Neural progenitor cell (in vitro differentiated cells): Measurements from ENCODE around the gene EVC. TPM values are rescaled to one million over a fixed set of nuclear protein-coding genes. Genes with fewer than 3 reads are reported as not detected.

ENCODE experiments used
- DNase-seq: peaks from one replicate; pipeline ENCODE4 v3.0.0-alpha.2; 2016; ENCODE audit warnings: low spot score
- H2AFZ ChIP-seq: fragments of 200-600 bp; sonication (generic); replicated peaks from 2 replicates; pipeline ENCODE4 v1.6.1; 2016; ENCODE audit warnings: antibody characterized with exemption
- H3F3A ChIP-seq: fragments of 200-600 bp; sonication (generic); 2 replicates; pipeline ENCODE4 v1.6.1; 2016; ENCODE audit warnings: antibody characterized with exemption, low read depth
- H3K27ac ChIP-seq: fragments of 200-600 bp; sonication (generic); 2 replicates; pipeline ENCODE4 v1.5.1; 2016; ENCODE audit warnings: mild to moderate bottlenecking
- H3K27me3 ChIP-seq: fragments of 200-600 bp; sonication (generic); 2 replicates; pipeline ENCODE4 v1.6.1; 2016; ENCODE audit warnings: mild to moderate bottlenecking, moderate library complexity
- H3K36me3 ChIP-seq: fragments of 200-600 bp; sonication (generic); 2 replicates; pipeline ENCODE4 v1.5.1; 2016
- H3K4me1 ChIP-seq: fragments of 200-600 bp; sonication (generic); 2 replicates; pipeline ENCODE4 v1.6.1; 2016; ENCODE audit warnings: mixed run types
- H3K4me2 ChIP-seq: fragments of 200-600 bp; sonication (generic); 2 replicates; pipeline ENCODE4 v1.6.1; 2016
- H3K4me3 ChIP-seq: fragments of 200-600 bp; sonication (generic); 2 replicates; pipeline ENCODE4 v1.5.1; 2016
- H3K79me2 ChIP-seq: fragments of 200-600 bp; sonication (generic); 2 replicates; pipeline ENCODE4 v1.6.1; 2016; ENCODE audit warnings: low read depth
- H3K9ac ChIP-seq: fragments of 200-600 bp; sonication (generic); 2 replicates; pipeline ENCODE4 v1.6.1; 2016
- H3K9me3 ChIP-seq: fragments of 200-600 bp; sonication (generic); 2 replicates; pipeline ENCODE4 v1.5.1; 2016; ENCODE audit warnings: low read depth
- H4K20me1 ChIP-seq: fragments of 200-600 bp; sonication (generic); 2 replicates; pipeline ENCODE4 v1.6.1; 2016; ENCODE audit warnings: low read depth
- H3K27ac Mint-ChIP-seq: 3 replicates; pipeline ENCODE4 v1.8.0; 2021; ENCODE audit warnings: mixed read lengths
- H3K27me3 Mint-ChIP-seq: 2 replicates; pipeline ENCODE4 v1.8.0; 2022; ENCODE audit warnings: low read depth, mild to moderate bottlenecking, inconsistent platforms, moderate library complexity, mixed read lengths; ENCODE audit not compliant: insufficient read depth
- H3K36me3 Mint-ChIP-seq: 3 replicates; pipeline ENCODE4 v1.8.0; 2021; ENCODE audit warnings: mixed read lengths
- H3K4me1 Mint-ChIP-seq: 3 replicates; pipeline ENCODE4 v1.8.0; 2021; ENCODE audit warnings: mixed read lengths
- H3K4me3 Mint-ChIP-seq: 3 replicates; pipeline ENCODE4 v1.8.0; 2021; ENCODE audit warnings: mild to moderate bottlenecking, moderate library complexity, mixed read lengths
- H3K9me3 Mint-ChIP-seq: 3 replicates; pipeline ENCODE4 v1.8.0; 2020; ENCODE audit warnings: mixed read lengths
- CTCF ChIP-seq: fragments of 200-600 bp; sonication (generic); IDR thresholded peaks from 2 replicates; pipeline ENCODE4 v1.5.1; 2017; ENCODE audit warnings: antibody characterized with exemption, mild to moderate bottlenecking
- EZH2 ChIP-seq: fragments of 200-600 bp; sonication (generic); IDR thresholded peaks from 2 replicates; pipeline ENCODE4 v1.6.1; 2017; ENCODE audit warnings: antibody characterized with exemption, mild to moderate bottlenecking, moderate library complexity
- EZH2phosphoT487 ChIP-seq: fragments of 200-600 bp; sonication (generic); IDR thresholded peaks from 2 replicates; pipeline ENCODE4 v1.6.1; 2017; ENCODE audit warnings: antibody characterized with exemption
- total RNA-seq: library from RNA; depleted of rRNA; stranded (reverse); fragments of >200 nt; gene quantifications from 2 replicates; pipeline ENCODE4 v1.2.3, GENCODE V29; 2015; ENCODE audit warnings: low replicate concordance

Gene EVC
- total RNA-seq, 1 donor from 2014 or later = 3.6 TPM

GRCh38 chr4:5664778-5665177, 46.2 kb upstream of the EVC start:
- H3K36me3 Mint-ChIP-seq = no peaks in the 10 kb centered on the region
- H3K4me1 ChIP-seq = no peaks in the 10 kb centered on the region

GRCh38 chr4:5666741-5667140, 44.3 kb upstream of the EVC start:
- Mint-ChIP-seq H3K27me3 (no peaks in the 10 kb centered on the region), H3K4me3 (no peak overlapping the region), H3K4me1 (no peaks in the 10 kb centered on the region), H3K27ac (no peak overlapping the region), H3K36me3 (no peaks in the 10 kb centered on the region), H3K9me3 (no peaks in the 10 kb centered on the region)
- Histone ChIP-seq H3K4me3 (no peak overlapping the region), H4K20me1 (no peaks in the 10 kb centered on the region), H3K4me2 (no peak overlapping the region), H3K9ac (no peak overlapping the region), H3K4me1 (no peaks in the 10 kb centered on the region), H3K27ac (no peak overlapping the region), H3K27me3 (no peaks in the 10 kb centered on the region), H3F3A (no peaks in the 10 kb centered on the region), H3K36me3 (peaks cover under 1% of the 10 kb centered on the region), H3K9me3 (peaks cover 5% of the 10 kb centered on the region), H3K79me2 (no peaks in the 10 kb centered on the region), H2AFZ (no peak overlapping the region)
- DNase-seq = no peak
- TF ChIP-seq CTCF (no peak), EZH2phosphoT487 (no peak), EZH2 (no peak)

More at GRCh38 chr4:5664778-5665177, 46.2 kb upstream of the EVC start:
- H3K9me3 ChIP-seq = peaks cover 5% of the 10 kb centered on the region
- H3K27me3 ChIP-seq = no peaks in the 10 kb centered on the region
- no peak overlapping the region for H3K4me2 ChIP-seq
- no peak overlapping the region for H3K4me3 ChIP-seq
- peaks cover 4% of the 10 kb centered on the region for H3K36me3 ChIP-seq
- no peaks in the 10 kb centered on the region for H4K20me1 ChIP-seq
- DNase-seq = no peak
- Mint-ChIP-seq H3K9me3 (peaks cover 6% of the 10 kb centered on the region), H3K4me3 (no peak overlapping the region), H3K4me1 (no peaks in the 10 kb centered on the region), H3K27me3 (no peaks in the 10 kb centered on the region), H3K27ac (no peak overlapping the region)
- no peaks in the 10 kb centered on the region for H3K79me2 ChIP-seq
- H2AFZ ChIP-seq = no peak overlapping the region
- H3K9ac ChIP-seq = no peak overlapping the region
- H3F3A ChIP-seq = no peaks in the 10 kb centered on the region
- TF ChIP-seq CTCF (no peak), EZH2phosphoT487 (no peak), EZH2 (no peak)
- no peak overlapping the region for H3K27ac ChIP-seq

- Mint-ChIP-seq H3K4me1 (no peaks in the 10 kb centered on the region), H3K9me3 (no peaks in the 10 kb centered on the region), H3K27me3 (peaks cover 4% of the 10 kb centered on the region), H3K36me3 (no peaks in the 10 kb centered on the region), H3K4me3 (no peak overlapping the region), H3K27ac (no peak overlapping the region)
- Histone ChIP-seq H3K4me2 (no peak overlapping the region), H3K9me3 (no peaks in the 10 kb centered on the region), H3F3A (no peaks in the 10 kb centered on the region), H3K9ac (no peak overlapping the region), H3K4me3 (no peak overlapping the region), H3K79me2 (no peaks in the 10 kb centered on the region), H3K36me3 (no peaks in the 10 kb centered on the region), H3K27me3 (no peaks in the 10 kb centered on the region), H2AFZ (no peak overlapping the region), H3K4me1 (no peaks in the 10 kb centered on the region), H3K27ac (no peak overlapping the region), H4K20me1 (no peaks in the 10 kb centered on the region)
- no peak for DNase-seq
- TF ChIP-seq EZH2 = no peak
These were observed 34.2 kb upstream of the EVC start for GRCh38 chr4:5676763-5677162.

GRCh38 chr4:5678977-5679376, 32.0 kb upstream of the EVC start:
- Mint-ChIP-seq H3K27ac (no peak overlapping the region), H3K4me1 (peaks cover 7% of the 10 kb centered on the region), H3K36me3 (no peaks in the 10 kb centered on the region), H3K9me3 (no peaks in the 10 kb centered on the region), H3K4me3 (no peak overlapping the region), H3K27me3 (no peaks in the 10 kb centered on the region)
- no peak for TF ChIP-seq EZH2
- no peak for TF ChIP-seq CTCF
- TF ChIP-seq EZH2phosphoT487 = no peak
- Histone ChIP-seq H3K79me2 (no peaks in the 10 kb centered on the region), H3K9ac (no peak overlapping the region), H3K9me3 (no peaks in the 10 kb centered on the region), H3F3A (no peaks in the 10 kb centered on the region), H4K20me1 (no peaks in the 10 kb centered on the region), H3K4me2 (no peak overlapping the region), H3K4me3 (no peak overlapping the region), H3K27me3 (no peaks in the 10 kb centered on the region), H3K36me3 (no peaks in the 10 kb centered on the region), H3K4me1 (no peaks in the 10 kb centered on the region), H2AFZ (no peak overlapping the region), H3K27ac (no peak overlapping the region)
- DNase-seq = no peak
